HTR-8/SVneo (cell line): ENCODE data around the gene TRIM27.
A peak's percentile ranks its signal among the peaks of the same experiment; 100 is the strongest.
"Not testable (repeated sequence)": the region's sequence is repeated elsewhere in the genome, so short reads cannot be mapped to it uniquely, and the experiment has no call there.

Source experiments
- DNase-seq: peaks from one replicate; pipeline ENCODE4 v3.0.0; 2011; ENCODE audit warnings: low spot score, mixed read lengths; ENCODE audit not compliant: insufficient read length
- FAIRE-seq: peaks from 2 replicates; lab custom pipeline; 2011; peaks lifted over from hg19 to GRCh38; lab: Jason Lieb, UNC

Gene TRIM27, protein sequence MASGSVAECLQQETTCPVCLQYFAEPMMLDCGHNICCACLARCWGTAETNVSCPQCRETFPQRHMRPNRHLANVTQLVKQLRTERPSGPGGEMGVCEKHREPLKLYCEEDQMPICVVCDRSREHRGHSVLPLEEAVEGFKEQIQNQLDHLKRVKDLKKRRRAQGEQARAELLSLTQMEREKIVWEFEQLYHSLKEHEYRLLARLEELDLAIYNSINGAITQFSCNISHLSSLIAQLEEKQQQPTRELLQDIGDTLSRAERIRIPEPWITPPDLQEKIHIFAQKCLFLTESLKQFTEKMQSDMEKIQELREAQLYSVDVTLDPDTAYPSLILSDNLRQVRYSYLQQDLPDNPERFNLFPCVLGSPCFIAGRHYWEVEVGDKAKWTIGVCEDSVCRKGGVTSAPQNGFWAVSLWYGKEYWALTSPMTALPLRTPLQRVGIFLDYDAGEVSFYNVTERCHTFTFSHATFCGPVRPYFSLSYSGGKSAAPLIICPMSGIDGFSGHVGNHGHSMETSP

DNA sequence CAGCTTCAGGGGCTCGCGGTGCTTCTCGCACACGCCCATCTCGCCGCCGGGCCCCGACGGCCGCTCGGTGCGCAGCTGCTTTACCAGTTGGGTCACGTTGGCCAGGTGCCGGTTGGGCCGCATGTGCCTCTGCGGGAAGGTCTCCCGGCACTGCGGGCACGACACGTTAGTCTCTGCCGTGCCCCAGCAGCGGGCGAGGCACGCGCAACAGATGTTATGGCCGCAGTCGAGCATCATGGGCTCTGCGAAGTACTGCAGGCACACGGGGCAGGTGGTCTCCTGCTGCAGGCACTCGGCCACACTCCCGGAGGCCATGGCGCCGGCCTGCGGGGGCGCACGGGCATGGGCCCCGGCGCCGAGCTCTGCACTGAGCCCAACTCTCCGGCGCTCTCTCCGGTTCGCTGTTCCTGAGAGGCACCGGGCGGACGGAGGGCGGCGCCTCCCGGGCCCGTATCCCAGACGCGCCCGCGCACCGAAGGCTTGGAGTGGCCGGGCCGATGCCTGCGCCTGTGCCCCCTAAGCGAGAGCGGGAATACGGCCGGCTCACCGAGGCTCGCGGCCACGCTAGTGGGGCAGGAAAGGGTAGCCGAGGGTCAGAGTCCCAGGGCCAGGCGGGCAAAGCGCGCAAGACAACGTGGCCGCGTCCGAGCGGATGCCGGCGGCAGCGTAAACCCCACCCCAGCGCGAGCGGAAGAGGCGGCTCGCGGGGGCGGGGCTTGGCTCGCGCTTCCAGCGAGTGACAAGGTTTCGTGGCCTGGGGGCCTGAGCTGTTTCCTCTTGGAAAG is at the start of gene TRIM27:
TRIM27 (minus strand) TSS at position 668 of the 785 bp plus-strand sequence; CDS start at position 315, 353 bp downstream.
- DNase-seq: peak; percentile 87
- FAIRE-seq: peak; percentile 66

DNA sequence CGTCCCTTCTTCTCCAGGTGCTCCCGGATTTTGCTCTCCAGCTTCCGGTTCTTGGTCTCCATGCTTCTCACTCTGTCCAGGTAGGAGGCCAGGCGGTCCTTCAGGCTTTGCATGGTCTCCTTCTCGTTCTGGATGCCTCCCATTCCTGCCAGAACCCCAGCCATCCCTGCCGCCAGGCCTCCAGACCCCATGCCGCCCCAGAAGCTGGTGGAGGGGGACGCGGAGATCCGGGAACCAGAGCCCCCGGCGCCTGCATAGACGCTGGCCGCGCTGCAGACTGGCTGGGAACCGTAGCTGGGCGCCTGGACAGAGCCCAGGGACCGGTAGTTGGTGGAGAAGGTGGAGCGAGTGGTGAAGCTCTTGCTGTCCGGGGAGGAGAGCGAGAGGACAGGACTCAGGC is 46.3 kb upstream of the TRIM27 start:
- FAIRE-seq, DNase-seq: not testable (repeated sequence)

DNA sequence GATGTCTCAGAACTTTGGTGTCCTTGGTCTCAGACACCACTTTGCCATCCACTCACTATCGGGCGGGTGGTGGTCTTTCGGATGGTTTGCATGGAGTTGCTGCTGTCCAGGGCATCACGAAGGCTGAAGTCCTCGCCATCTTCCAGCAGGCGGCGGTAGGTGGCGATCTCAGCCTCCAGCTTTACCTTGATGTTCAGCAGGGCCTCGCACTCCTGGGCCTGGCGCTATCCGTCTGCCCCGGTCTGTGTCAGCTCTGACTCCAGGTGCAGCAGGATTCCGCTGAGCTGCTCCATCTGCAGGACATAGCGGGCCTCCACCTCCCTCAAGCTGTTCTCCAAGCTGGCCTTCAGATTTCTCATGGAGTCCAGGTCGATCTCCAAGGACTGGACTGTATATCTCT is 45.3 kb upstream of the TRIM27 start:
- no peak for DNase-seq
- no peak for FAIRE-seq

DNA sequence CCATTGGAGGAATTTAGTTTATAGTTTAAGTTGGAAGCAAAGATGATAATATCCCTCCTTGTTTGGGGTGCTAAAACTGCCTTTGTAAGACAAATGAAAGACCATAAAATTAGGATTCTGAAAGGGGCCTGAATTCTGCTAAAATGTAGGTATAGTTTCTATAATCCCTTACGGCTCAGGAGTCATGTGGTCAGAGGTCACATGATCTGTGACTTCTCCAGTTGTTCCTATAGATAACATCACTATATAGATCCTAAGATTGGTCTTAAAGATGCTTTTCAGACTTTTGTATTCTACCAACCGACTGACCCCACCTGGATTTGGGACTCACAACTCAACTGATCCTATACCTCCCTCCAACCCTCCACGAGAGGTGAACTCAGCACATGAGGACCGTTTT is 44.7 kb upstream of the TRIM27 start:
- no peak for DNase-seq
- FAIRE-seq: no peak

DNA sequence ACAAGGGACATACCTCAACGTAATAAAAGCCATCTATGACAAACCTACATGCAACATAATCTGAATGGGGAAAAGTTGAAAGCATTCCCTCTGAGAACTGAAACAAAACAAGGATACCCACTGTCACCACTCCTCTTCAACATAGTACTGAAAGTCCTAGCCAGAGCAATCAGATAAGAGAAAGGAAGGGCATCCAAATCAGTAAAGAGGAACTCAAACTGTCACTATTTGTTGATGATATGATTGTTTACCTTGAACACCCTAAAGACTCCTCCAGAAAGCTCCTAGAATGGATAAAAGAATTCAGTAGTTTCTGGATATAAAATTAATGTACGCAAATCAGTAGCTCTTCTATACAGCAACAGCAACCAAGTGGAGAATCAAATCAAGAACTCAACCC is 41.9 kb upstream of the TRIM27 start:
- no peak for FAIRE-seq

DNA sequence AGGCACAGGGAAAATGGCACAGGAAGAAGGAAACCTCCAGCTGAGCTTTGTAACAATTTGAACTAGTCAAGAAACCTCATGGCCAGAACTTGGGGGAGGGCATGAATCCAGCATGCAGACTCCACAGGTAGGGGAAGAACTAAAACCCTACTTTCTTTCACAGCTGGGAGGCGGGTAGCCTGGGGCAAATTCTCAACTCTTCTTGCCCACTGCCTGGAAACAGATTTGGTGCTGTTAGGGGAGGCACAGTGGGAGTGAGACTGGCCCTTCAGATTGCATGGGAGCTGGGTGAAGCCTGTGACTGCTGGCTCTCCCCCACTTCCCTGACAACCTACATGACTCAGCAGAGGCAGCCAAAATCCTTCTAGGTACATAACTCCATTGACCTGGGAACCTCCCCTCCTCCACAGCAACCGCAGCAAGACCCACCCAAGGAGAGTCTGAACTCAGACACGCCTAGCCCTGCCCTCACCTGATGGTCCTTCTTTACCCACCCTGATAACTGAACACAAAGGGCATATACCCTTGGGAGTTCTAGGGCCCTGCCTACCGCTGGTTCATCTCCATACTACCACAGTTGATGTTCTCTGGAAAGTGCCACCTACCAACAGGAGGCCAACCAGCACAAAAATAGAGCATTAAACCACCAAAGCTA is 37.2 kb upstream of the TRIM27 start:
- FAIRE-seq: no peak

More for the DNA sequence above, 41.9 kb upstream of the TRIM27 start:
- no peak for DNase-seq

DNA sequence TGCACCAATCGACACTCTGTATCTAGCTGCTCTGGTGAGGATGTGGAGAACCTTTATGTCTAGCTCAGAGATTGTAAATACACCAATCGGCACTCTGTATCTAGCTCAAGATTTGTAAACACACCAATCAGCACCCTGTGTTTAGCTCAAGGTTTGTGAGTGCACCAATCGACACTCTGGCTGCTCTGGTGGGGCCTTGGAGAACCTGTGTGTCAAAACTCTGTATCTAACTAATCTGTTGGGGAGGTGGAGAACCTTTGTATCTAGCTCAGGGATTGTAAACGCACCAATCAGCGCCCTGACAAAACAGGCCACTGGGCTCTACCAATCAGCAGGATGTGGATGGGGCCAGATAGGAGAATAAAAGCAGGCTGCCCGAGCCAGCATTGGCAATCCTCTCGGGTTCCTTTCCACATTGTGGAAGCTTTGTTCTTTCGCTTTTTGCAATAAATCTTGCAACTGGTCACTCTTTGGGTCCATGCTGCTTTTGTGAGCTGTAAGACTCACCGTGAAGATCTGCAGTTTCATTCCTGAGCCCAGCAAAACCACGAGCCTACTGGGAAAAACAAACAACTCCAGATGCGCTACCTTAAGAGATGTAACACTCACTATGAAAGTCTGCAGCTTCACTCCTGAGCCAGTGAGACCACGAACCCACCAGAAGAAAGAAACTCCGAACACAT is 34.9 kb upstream of the TRIM27 start:
- FAIRE-seq, DNase-seq: not testable (repeated sequence)

More for the DNA sequence above, 37.2 kb upstream of the TRIM27 start:
- no peak for DNase-seq

DNA sequence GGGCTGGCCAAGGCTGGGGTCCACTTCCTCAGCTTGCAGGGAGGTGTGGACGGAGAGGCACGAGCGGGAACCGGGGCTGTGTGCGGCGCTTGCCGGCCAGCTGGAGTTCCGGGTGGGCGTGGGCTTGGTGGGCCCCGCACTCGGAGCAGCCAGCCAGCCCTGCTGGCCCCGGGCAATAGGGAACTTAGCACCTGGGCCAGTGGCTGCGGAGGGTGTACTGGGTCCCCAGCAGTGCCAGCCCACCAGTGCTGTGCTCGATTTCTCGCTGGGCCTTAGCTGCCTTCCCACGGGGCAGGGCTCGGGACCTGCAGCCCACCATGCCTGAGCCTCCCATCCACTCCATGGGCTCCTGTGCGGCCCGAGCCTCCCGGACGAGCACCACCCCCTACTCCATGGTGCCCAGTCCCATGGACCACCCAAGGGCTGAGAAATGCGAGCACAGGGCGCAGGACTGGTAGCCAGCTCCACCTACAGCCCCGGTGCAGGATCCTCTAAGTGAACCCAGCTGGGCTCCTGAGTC is 34.1 kb upstream of the TRIM27 start:
- FAIRE-seq, DNase-seq: not testable (repeated sequence)

DNA sequence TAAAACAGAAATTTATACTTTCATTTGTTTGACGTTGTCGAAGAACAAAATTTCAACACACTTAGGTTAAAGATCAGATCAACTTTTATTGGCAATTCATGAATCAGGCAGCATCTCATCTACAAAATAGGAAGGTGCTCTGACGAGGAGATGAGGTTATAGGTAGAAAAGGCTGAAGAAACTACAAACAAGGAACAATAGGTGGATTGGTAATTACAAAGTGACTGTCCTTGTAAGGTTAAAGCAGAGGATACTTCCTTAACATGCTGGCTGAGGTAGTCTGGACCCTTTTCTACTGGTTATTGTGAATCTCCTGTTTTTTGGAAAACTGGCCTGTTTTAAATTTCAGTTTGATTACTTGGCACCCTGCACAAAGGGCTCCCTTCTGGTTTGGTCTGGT is 32.5 kb upstream of the TRIM27 start:
- no peak for DNase-seq
- FAIRE-seq: no peak

DNA sequence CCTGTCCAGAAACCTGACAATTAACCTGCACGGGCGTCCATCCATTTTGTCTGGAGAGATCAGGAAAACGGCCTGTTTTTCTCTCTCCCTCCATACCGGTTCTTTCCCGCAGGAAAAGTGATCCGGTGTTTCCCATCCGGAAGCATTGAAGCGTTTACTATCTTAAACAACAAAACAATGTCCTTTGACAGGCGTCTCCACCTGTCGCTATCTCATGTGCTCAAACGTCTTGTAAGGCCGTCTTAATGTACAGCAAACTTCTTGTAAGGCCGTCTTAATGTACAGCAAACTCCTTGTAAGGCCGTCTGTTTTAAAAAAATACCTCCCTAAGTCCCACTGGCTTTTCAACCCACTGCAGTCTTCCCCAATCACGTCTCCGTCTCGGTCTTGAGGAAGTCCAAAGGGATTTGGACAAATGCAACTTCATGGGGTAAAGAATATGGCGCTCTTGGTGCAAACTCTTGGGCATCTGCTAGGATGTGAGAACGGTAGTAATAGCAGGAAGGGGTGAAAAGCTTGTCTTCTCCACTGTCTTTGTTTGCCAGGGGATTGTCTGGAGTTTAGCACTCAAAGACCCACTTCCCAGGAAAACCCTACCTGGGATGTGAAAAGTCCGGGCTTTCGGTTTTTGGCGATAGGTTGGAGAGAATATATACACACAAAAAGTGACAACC is 29.9 kb upstream of the TRIM27 start:
- FAIRE-seq (no peak), DNase-seq (no peak)

DNA sequence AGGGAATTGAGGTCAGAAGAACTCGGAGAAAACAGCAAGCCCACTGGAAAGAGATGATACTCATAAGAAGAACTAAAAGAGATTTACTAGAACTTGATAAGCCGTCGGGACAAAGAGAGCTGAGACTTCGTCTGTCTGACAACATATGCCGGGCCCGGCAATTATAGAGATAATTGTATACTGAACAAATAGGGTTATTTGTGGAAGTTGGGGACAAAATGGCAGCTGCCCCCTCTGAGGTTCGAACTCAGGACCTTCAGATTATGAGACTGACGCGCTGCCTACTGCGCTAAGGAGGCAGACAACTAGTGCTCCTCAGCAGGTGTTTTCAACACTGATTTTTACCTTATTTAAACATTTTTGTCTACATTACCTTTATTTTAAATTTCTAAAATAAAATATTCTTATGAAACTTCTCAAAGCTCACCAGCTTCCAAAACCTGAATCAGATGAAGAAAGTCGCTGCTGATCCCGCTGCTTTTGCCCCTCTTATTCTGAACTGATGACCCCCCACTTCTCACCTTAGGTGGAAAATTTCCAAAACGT is 29.3 kb upstream of the TRIM27 start:
- no peak for FAIRE-seq
- no peak for DNase-seq

DNA sequence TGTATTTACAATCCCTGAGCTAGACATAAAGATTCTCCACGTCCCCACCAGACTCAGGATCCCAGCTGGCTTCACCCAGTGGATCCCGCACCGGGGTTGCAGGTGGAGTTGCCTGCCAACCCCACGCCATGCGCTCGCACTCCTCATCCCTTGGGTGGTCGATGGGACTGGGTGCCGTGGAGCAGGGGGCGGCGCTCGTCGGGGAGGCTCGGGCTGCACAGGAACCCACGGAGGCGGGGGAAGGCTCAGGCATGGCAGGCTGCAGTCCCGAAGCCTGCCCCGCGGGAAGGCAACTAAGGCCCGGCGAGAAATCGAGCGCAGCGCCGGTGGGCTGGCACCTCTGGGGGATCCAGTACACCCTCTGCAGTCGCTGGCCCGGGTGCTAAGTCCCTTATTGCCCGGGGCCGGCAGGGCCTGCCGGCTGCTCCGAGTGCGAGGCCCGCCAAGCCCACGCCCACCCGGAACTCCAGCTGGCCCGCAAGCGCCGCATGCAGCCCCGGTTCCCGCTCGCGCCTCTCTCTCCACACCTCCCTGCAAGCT is 25.9 kb upstream of the TRIM27 start:
- not testable (repeated sequence) for DNase-seq, FAIRE-seq

DNA sequence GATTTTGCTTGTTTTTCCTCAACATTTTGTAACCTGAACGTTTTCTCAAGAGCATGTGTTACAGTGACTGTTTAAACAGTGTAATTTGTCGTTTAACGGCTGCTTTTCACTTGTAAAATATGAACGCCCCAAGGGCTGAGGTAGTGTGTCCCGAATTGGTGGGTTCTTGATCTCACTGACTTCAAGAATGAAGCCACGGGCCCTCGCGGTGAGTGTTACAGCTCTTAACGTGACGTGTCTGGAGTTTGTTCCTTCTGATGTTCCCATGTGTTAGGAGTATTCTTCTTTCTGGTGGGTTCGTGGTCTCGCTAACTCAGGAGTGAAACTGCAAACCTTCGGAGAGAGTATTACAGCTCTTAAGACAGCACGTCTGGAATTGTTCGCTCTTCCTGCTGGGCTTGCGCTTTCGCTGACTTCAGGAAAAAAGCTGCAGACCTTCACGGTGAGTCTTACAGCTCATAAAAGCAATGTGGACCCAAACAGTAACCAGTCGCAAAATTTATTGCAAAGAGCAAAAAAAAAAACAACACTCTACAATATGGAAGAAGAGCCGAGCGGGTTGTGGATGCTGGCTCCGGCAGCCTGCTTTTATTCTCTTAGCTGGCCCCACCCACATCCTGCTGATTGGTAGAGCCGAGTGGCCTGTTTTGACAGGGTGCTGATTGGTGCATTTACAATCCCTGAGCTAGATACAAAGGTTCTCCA is 25.1 kb upstream of the TRIM27 start:
- DNase-seq (no peak), FAIRE-seq (no peak)

DNA sequence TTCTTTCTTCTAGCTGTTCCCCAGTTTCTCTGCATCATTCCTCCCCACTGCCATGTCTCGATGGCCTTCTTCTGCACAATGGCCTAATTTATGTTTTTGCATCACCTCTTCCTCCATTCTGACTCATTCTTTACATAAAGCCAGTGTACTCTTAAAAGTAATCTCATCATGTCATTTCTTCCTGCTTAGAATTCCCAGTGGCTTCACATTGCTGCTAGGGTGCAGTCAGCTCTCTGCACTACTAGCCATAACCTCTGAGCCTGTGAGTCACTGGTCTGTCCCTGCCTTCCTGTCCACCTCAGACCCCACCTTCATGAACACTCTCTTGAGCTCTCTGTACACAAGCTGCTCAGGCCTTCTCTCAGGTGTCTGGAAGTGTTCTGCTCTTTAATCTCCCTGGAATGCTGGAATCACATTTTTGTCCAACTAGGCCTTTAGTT is 24.1 kb upstream of the TRIM27 start:
- no peak for FAIRE-seq
- no peak for DNase-seq

DNA sequence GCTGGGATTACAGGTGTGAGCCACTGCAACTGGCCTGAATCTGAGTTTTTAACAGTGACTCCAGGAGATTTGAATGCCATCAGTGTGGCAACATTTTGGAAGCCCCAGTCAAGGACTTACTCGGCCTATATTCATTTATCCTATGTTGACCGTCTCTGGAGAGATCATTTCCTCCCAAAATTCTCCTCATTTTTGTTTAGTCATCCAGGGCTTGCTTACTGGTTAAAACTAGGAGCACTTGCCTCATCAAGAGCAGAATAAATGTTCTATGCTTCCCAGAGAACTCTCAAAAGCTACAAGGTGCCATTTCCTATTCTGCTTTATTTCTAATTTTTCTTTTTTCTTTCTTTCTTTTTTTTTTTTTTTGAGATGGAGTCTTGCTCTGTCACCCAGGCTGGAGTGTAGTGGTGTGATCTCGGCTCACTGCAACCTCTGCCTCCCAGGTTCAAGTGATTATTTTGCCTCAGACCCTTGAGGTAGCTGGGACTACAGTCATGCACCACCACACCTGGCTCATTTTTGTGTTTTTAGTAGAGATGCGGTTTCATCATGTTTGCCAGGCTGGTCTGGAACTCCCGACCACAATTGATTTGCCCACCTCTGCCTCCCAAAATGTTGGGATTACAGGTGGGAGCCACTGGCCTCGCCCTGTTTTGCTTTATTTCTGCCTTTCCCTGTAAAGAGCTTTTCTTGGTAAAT is 23.4 kb upstream of the TRIM27 start:
- DNase-seq (no peak), FAIRE-seq (no peak)

DNA sequence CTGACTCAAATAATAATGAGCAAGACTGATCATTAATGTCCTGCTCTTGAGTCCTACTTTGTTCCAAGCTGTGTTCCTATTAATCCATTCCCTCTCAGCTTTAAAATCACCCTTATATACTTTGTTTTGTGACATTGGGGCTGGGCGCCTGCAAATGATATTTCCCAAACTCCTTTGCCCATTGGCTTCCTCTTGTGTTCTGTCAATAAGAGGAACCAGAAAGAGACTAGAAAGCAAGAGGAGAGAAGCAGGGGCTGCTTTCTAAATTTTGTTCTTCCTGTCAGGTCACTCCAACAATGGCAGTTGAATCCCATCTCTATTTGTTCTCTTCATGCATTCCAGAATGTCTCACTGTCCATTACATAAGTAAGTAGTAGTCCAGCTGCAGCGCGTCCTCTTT is 21.6 kb upstream of the TRIM27 start:
- FAIRE-seq (no peak), DNase-seq (no peak)

DNA sequence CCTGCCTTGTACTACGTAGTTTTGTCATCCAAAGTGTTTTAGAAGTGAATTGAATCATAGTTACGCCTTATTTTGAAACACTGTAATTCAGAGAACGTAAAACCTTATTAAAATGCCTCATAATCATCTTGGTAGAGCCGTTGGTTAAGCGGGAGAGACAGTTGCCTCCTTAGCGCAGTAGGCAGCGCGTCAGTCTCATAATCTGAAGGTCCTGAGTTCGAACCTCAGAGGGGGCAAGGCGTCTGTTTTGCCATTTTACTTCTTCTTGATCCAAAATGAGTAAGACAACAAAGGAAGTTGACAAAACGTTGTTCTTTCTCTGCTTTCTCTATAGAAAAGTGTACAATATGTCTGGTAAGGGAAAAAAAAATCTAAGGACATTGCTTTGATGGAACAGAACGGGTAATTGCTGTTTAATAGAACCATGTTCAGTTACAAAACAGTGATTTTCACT is 20.7 kb upstream of the TRIM27 start:
- FAIRE-seq (no peak), DNase-seq (no peak)
